ENCODE results near the gene NANP. TPM values are rescaled to one million over a fixed set of nuclear protein-coding genes. Genes with fewer than 3 reads are reported as not detected.

The NANP gene
- total RNA-seq, 2 donors from 2014 or later = 2.6 to 9.6 TPM

GRCh38 chr20:25565578-25566157, 58.1 kb downstream of the NANP start:
- WGBS, 2 donors = 83 to 85% methylated on average over 6 of the region's 6 CpGs
- no peak for ATAC-seq
- TF ChIP-seq CTCF (IDR thresholded peaks at IDR 0.05) (no peak), POLR2A (IDR thresholded peaks at IDR 0.05) (no peak)
- Histone ChIP-seq H3K9me3 (no peaks in the 10 kb centered on the region), H3K36me3 (replicated peaks in 1 of 2; ENCODE audit: insufficient read depth in 1 of 2, low read depth in 2 of 2) (no peaks in the 10 kb centered on the region), H3K27ac (no peak overlapping the region), H3K27me3 (no peaks in the 10 kb centered on the region), H3K4me3 (no peak overlapping the region), H3K4me1 (no peaks in the 10 kb centered on the region)
- DNase-seq = no peak
- intact Hi-C loops (cut with DNase I) = no loop called here

GRCh38 chr20:25563876-25564275, 59.9 kb downstream of the NANP start:
- WGBS, 2 donors = 96 to 97% methylated on average over 6 of the region's 6 CpGs
- TF ChIP-seq CTCF (IDR thresholded peaks at IDR 0.05) (no peak), POLR2A (IDR thresholded peaks at IDR 0.05) (no peak)
- Histone ChIP-seq H3K9me3 (no peaks in the 10 kb centered on the region), H3K4me3 (no peak overlapping the region), H3K4me1 (no peaks in the 10 kb centered on the region), H3K27me3 (no peaks in the 10 kb centered on the region), H3K27ac (no peak overlapping the region), H3K36me3 (replicated peaks in 1 of 2; ENCODE audit: insufficient read depth in 1 of 2, low read depth in 2 of 2) (no peaks in the 10 kb centered on the region)
- DNase-seq (no peak), ATAC-seq (no peak)
- intact Hi-C loops (cut with DNase I) = no loop called here

GRCh38 chr20:25563362-25563761, 60.5 kb downstream of the NANP start:
- Histone ChIP-seq H3K27ac (no peak overlapping the region), H3K4me3 (no peak overlapping the region), H3K9me3 (no peaks in the 10 kb centered on the region), H3K36me3 (replicated peaks in 1 of 2; ENCODE audit: insufficient read depth in 1 of 2, low read depth in 2 of 2) (no peaks in the 10 kb centered on the region), H3K4me1 (no peaks in the 10 kb centered on the region), H3K27me3 (no peaks in the 10 kb centered on the region)
- intact Hi-C loops (cut with DNase I) = no loop called here
- peak in 1 of 7 experiments; percentile 0 for TF ChIP-seq CTCF (IDR thresholded peaks at IDR 0.05)
- no peak for TF ChIP-seq POLR2A (IDR thresholded peaks at IDR 0.05)
- ATAC-seq = no peak
- no peak for DNase-seq

Small RNA genes within 50 kb of the gene (small RNA-seq; reads per million reads assigned to genes)
- gene RN7SL594P (not detected), gene RNU6ATAC17P (not detected)

Other genes starting within 250 kb of the NANP start
- 100 to 1,000 TPM in 1 of 2 donors, 10 to 100 TPM in 1; 74.7 to 106 TPM for gene ABHD12, start 233.2 kb downstream of the NANP start, total RNA-seq
- under 1 TPM; 0.78 to 0.99 TPM for gene GINS1, start 216.3 kb downstream of the NANP start, total RNA-seq
- 10 to 100 TPM in 1 of 2 donors, 1 to 10 TPM in 1; 6.7 to 34.9 TPM for gene NINL, start 38.5 kb downstream of the NANP start, total RNA-seq
- gene ZNF337, start 72.8 kb upstream of the NANP start, total RNA-seq = 10 to 100 TPM; 10.2 to 13.7 TPM